KOPT-K1 (cell line): ENCODE data around the gene VDAC2.

ENCODE experiments used
- H3K27ac ChIP-seq: fragments of 200-600 bp; sonication (generic); 2 replicates; pipeline ENCODE4 v1.5.1; 2016; ENCODE audit warnings: antibody characterized with exemption, mild to moderate bottlenecking, low read depth, low read length; ENCODE audit not compliant: poor library complexity, severe bottlenecking
- H3K36me3 ChIP-seq: fragments of 200-600 bp; sonication (generic); 2 replicates; pipeline ENCODE4 v1.5.1; 2017; ENCODE audit warnings: antibody characterized with exemption, mild to moderate bottlenecking, low read length, moderate library complexity; ENCODE audit not compliant: insufficient read depth
- H3K9me3 ChIP-seq: fragments of 200-600 bp; sonication (generic); 2 replicates; pipeline ENCODE4 v1.5.1; 2017; ENCODE audit warnings: antibody characterized with exemption, low read length, mild to moderate bottlenecking; ENCODE audit not compliant: insufficient read depth, poor library complexity, severe bottlenecking

VDAC2 gene

GRCh38 chr10:75231672-75232581, 21.3 kb downstream of the VDAC2 start:
- Histone ChIP-seq H3K27ac (no peak overlapping the region), H3K9me3 (no peaks in the 10 kb centered on the region), H3K36me3 (peaks cover 69% of the 10 kb centered on the region)

GRCh38 chr10:75233444-75234016, 22.9 kb downstream of the VDAC2 start:
- H3K27ac ChIP-seq, result no peak overlapping the region
- peaks cover 53% of the 10 kb centered on the region for H3K36me3 ChIP-seq

GRCh38 chr10:75234017-75234682, 23.6 kb downstream of the VDAC2 start:
- Histone ChIP-seq H3K36me3 (peaks cover 47% of the 10 kb centered on the region), H3K9me3 (no peaks in the 10 kb centered on the region), H3K27ac (peak overlapping the region; percentile 50)

More at GRCh38 chr10:75233444-75234016, 22.9 kb downstream of the VDAC2 start:
- no peaks in the 10 kb centered on the region for H3K9me3 ChIP-seq

- Histone ChIP-seq H3K27ac (peak overlapping the region; percentile 50), H3K9me3 (no peaks in the 10 kb centered on the region), H3K36me3 (peaks cover 40% of the 10 kb centered on the region)
These were observed 24.2 kb downstream of the VDAC2 start for GRCh38 chr10:75234683-75235374.

GRCh38 chr10:75235375-75236177, 25.0 kb downstream of the VDAC2 start, which contains the start of gene COMTD1:
Gene COMTD1 (minus strand): TSS chr10:75235957. CDS start chr10:75235928, 29 bp downstream.
- peak within 1 kb of the TSS; percentile 50 for H3K27ac ChIP-seq
- H3K36me3 ChIP-seq, result peaks cover 33% of the 10 kb centered on the region
- no peaks in the 10 kb centered on the region for H3K9me3 ChIP-seq

- Histone ChIP-seq H3K27ac (peak overlapping the region; percentile 50), H3K36me3 (peaks cover 25% of the 10 kb centered on the region), H3K9me3 (no peaks in the 10 kb centered on the region)
These were observed 25.7 kb downstream of the VDAC2 start for GRCh38 chr10:75236178-75236825.

- H3K36me3 ChIP-seq, result peaks cover 4% of the 10 kb centered on the region; the same call in 1 of the 2 replicates
- H3K9me3 ChIP-seq, result no peaks in the 10 kb centered on the region
- H3K27ac ChIP-seq, result no peak overlapping the region
These were observed 27.8 kb downstream of the VDAC2 start for GRCh38 chr10:75238182-75239095.

GRCh38 chr10:75239096-75239790, 28.6 kb downstream of the VDAC2 start:
- Histone ChIP-seq H3K36me3 (no peaks in the 10 kb centered on the region), H3K9me3 (no peaks in the 10 kb centered on the region), H3K27ac (no peak overlapping the region)

- H3K27ac ChIP-seq, result no peak overlapping the region
- no peaks in the 10 kb centered on the region for H3K9me3 ChIP-seq
- no peaks in the 10 kb centered on the region for H3K36me3 ChIP-seq
These were observed 29.9 kb downstream of the VDAC2 start for GRCh38 chr10:75240329-75241076.

- Histone ChIP-seq H3K36me3 (no peaks in the 10 kb centered on the region), H3K27ac (no peak overlapping the region), H3K9me3 (no peaks in the 10 kb centered on the region)
These were observed 32.8 kb downstream of the VDAC2 start for GRCh38 chr10:75243426-75243825.

GRCh38 chr10:75244487-75245353, 34.1 kb downstream of the VDAC2 start:
- no peak overlapping the region for H3K27ac ChIP-seq
- H3K36me3 ChIP-seq, result no peaks in the 10 kb centered on the region
- H3K9me3 ChIP-seq, result no peaks in the 10 kb centered on the region
